PFSK-1 (cell line): ENCODE results near the gene ATP6V0B.

ENCODE experiments used
- FOXP2 ChIP-seq: optimal IDR thresholded peaks from 2 replicates; pipeline ENCODE3; 2011; ENCODE audit warnings: borderline replicate concordance, control low read depth, inconsistent platforms; ENCODE audit not compliant: insufficient read depth; ENCODE audit errors: extremely low read length, extremely low read depth
- POLR2AphosphoS5 ChIP-seq: IDR thresholded peaks from 2 replicates; pipeline ENCODE4 v1.6.1; 2012; ENCODE audit warnings: low read depth, mild to moderate bottlenecking, control low read depth, low read length, moderate library complexity
- SIN3A ChIP-seq: IDR thresholded peaks from 2 replicates; pipeline ENCODE4 v1.6.1; 2012; ENCODE audit warnings: mild to moderate bottlenecking, low read length, moderate library complexity, borderline replicate concordance; ENCODE audit not compliant: insufficient read depth
- TAF1 ChIP-seq: IDR thresholded peaks from 2 replicates; pipeline ENCODE4 v1.6.1; 2012; ENCODE audit warnings: low read length, control low read depth, borderline replicate concordance; ENCODE audit not compliant: insufficient read depth
- TF ChIP-seq, protein P1 (sequence below), 2 experiments: IDR thresholded peaks; 2 replicates each; pipeline versions ENCODE4 v1.6.1 to v1.8.0; 2011 to 2012; ENCODE audit warnings: low read depth in 2 of 2, low read length in 2 of 2, control low read depth in 1 of 2, inconsistent platforms in 1 of 2, mild to moderate bottlenecking in 1 of 2, moderate library complexity in 1 of 2; ENCODE audit not compliant: insufficient read depth in 1 of 2

DNA sequence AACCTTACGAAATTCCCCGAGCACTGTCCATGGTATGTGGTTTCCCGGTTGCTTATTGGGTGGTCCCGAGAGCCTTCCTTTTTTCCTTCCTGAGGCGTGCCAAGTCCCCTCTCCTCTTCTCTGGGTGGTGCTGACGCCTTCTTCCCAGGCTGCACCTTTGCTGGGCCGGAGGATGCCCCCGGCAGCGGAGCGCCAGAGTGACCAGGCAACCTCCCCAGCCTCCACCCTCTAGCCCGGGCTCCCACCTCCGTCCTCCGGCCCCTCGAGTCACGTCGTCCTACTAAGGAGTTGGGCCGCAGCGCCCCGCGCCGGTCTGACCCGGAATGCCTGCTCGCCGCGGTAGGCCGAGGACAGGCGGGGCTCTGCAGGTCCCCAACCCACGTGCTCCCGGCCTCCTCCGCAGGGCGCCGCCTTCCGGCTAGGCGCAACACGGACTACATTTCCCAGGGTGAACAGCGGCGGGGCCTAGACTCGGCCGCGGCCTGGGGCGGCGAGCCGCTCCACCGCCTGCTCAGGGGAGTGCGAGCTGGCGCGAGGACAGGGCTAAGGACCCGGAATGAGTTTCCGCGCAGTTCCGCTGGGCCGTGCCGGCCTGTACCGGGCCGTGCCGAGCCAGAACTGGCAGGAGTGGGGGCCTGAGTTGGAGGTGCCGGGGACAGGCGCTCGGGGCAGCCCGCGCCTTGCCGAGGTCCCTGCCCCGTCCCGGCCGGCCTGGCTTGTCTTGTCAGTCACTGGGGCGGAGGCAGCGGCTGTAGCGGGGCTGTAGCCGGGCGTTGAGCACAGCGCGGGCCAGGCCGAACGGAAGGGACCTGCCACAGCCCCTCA, 28.3 kb upstream of the ATP6V0B start, which contains the start of gene IPO13:
- TF ChIP-seq POLR2AphosphoS5, result peak; percentile 87
- peak; percentile 76; the same call in 1 of the 2 replicates for TF ChIP-seq TAF1
- TF ChIP-seq, protein P1, sequence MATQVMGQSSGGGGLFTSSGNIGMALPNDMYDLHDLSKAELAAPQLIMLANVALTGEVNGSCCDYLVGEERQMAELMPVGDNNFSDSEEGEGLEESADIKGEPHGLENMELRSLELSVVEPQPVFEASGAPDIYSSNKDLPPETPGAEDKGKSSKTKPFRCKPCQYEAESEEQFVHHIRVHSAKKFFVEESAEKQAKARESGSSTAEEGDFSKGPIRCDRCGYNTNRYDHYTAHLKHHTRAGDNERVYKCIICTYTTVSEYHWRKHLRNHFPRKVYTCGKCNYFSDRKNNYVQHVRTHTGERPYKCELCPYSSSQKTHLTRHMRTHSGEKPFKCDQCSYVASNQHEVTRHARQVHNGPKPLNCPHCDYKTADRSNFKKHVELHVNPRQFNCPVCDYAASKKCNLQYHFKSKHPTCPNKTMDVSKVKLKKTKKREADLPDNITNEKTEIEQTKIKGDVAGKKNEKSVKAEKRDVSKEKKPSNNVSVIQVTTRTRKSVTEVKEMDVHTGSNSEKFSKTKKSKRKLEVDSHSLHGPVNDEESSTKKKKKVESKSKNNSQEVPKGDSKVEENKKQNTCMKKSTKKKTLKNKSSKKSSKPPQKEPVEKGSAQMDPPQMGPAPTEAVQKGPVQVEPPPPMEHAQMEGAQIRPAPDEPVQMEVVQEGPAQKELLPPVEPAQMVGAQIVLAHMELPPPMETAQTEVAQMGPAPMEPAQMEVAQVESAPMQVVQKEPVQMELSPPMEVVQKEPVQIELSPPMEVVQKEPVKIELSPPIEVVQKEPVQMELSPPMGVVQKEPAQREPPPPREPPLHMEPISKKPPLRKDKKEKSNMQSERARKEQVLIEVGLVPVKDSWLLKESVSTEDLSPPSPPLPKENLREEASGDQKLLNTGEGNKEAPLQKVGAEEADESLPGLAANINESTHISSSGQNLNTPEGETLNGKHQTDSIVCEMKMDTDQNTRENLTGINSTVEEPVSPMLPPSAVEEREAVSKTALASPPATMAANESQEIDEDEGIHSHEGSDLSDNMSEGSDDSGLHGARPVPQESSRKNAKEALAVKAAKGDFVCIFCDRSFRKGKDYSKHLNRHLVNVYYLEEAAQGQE (IDR thresholded peaks at IDR 0.05; ENCODE audit: insufficient read depth in 1 of 2, low read depth in 2 of 2, low read length in 2 of 2), result peak; percentile 85 to 96
- 0 out of 2 replicates have a peak, but pooled peaks have one; percentile 64 for TF ChIP-seq SIN3A
- peak; percentile 70 for TF ChIP-seq FOXP2
